GM18861 (cell line): ENCODE results near the gene BHLHE23.

Experiments
- ATAC-seq: cut with Tn5 transposase; IDR thresholded peaks from one replicate; pipeline ENCODE4 v1.9.1; 2021; ENCODE audit not compliant: unreplicated experiment

BHLHE23 gene

GRCh38 chr20:63009988-63010769 lies 3.4 kb upstream of the BHLHE23 start:
- ATAC-seq = peak; percentile 41

DNA sequence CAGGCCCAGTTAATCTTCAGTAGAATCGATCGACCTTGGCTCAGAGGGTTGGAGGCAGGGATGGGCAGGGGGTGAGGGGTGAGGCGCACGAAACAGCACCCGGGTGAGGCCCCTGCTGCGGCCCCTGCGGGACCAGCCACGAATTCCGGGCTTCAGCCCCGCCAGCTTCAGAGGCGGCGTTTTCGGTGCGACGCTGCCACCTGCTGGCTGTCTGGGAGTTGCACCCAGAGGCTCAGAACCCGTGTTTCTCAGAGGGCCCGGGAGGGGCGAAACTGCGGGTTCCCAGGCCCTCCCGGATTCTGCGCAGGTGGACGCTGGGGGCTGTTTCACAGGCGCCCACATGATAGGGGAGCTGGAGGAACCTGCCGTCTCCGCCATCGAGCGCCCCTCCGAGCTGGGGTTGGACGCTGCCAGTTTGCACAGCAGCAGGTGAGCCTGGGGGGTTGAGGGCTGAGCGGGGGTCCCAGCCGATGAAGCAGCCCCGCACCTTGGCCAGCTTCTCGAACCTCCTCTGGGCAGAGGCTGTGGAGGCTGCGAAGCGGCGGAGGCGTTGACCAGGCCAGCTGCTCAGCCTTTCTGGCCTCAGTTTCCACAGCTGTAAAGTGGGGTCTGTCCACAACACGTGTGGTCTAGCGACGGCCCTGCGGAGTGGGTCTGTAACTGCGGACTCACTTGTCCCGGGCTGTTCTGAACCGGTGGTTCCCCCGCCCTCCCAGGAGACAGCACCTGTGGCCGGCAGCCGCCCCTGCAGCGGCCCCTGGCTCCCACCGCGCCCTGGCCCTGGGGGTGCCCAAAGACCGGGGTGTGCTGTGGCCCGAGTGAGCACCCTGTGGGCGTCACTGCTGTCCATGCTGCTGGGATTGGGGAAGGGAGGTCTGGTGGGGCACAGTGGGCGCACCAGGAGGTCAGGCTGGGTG lies 2.5 kb upstream of the BHLHE23 start:
- ATAC-seq = peak; percentile 35

- ATAC-seq = no peak
Observed at GRCh38 chr20:63008541-63009044, 1.8 kb upstream of the BHLHE23 start.

GRCh38 chr20:63007646-63008488 lies 1.1 kb upstream of the BHLHE23 start:
- ATAC-seq = no peak

DNA sequence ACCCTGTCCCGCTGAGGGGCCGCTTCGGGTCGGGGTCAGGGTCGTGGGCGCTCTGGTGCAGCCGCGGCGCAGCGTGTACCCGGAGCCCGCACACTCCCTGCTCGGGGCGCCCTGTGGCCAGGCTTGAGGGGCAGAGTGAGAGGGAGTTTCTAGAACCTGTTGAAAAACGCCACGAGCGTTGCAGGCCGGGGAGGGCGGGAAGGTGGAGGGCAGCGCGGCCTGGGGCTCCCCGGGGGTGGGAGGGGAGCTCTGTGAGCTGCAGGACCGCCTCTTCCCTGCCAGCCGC lies 539 bp upstream of the BHLHE23 start:
- ATAC-seq = no peak

- no peak for ATAC-seq
Observed at GRCh38 chr20:63005862-63006539, 763 bp downstream of the BHLHE23 start.

GRCh38 chr20:63005365-63005861 lies 1.4 kb downstream of the BHLHE23 start:
- no peak for ATAC-seq

- no peak for ATAC-seq
Observed at GRCh38 chr20:63004607-63005364, 2.0 kb downstream of the BHLHE23 start.

DNA sequence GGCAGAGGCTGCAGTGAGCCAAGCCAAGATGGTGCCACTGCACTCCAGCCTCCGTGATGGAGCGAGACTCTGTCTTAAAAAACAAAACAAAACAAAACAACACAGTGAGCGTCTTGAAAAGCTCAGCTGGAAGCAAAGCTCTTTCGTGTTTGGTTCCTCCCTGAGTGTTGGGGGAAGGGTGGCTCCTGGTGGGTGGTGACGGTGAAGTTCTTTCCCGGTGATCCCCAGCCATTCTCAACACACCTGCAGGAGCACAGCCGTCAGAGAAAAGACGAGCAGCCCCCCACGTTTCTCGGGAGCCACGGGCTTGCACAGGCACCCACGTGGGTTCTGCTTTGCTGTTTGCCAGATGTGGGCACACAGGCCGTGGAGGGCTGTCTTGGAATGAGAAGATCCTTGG lies 3.2 kb downstream of the BHLHE23 start:
- ATAC-seq = no peak

DNA sequence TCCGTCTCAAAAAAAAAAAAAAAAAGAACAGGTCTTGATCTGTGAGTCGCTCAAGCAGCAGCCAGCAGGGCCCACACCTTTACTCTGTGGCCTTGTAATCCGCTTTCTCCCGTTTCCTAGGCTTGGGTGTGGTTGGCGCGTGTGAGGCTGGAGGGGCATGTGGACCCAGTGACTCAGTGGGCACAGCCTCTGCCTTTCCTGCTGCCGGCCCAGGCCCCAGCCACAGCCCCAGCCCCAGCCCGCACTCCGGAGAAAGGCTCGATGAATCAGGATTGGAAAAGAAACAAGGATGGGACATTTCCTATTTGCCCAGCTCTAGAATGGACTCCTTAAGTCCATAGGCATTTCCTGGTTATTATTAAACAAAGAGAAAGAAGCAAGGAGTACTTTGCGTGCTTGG lies 4.3 kb downstream of the BHLHE23 start:
- no peak for ATAC-seq

GRCh38 chr20:63000958-63001357 lies 5.8 kb downstream of the BHLHE23 start:
- no peak for ATAC-seq

- ATAC-seq = no peak
Observed at GRCh38 chr20:63000036-63000435, 6.7 kb downstream of the BHLHE23 start.

DNA sequence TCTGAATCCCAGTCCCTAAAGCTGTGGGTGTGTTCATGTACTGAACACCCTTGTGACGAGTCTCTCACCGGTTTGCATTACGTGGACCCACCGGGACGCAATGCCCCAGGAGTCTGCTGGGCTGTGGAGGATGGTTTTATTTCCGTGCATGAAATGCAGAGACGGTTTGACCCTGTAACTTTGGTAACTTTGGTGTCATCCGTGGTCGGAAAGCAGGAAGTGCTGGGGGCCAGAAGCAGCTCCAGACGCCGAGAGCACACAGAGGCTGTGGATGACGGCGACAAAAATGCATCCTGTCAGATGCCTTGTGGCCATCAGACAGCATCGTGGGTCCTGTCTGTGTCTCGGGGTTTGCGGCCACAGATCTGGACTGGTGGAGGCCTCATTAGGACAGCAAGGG lies 7.2 kb downstream of the BHLHE23 start:
- no peak for ATAC-seq

- ATAC-seq = no peak
Observed at GRCh38 chr20:62998449-62998848, 8.3 kb downstream of the BHLHE23 start.

GRCh38 chr20:62997417-62998035 lies 9.2 kb downstream of the BHLHE23 start:
- ATAC-seq = no peak

DNA sequence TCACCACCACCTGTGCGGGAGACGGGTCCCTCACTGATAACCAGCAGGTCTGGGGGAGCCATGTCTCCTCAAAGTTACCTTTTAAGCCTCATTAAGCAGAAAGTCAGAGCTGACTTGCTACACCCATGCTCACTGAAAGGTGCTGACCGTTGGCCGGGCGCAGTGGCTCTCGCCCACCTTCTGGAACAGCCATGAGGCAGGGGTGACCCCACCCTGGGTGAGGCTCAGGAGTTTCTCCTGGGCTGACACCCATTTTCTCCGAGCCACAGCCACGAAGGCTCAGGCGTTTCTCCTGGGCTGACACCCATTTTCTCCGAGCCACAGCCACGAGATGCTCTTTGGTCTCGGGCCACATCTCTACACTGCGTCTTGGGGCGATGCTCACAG lies 10.2 kb downstream of the BHLHE23 start:
- ATAC-seq = no peak

DNA sequence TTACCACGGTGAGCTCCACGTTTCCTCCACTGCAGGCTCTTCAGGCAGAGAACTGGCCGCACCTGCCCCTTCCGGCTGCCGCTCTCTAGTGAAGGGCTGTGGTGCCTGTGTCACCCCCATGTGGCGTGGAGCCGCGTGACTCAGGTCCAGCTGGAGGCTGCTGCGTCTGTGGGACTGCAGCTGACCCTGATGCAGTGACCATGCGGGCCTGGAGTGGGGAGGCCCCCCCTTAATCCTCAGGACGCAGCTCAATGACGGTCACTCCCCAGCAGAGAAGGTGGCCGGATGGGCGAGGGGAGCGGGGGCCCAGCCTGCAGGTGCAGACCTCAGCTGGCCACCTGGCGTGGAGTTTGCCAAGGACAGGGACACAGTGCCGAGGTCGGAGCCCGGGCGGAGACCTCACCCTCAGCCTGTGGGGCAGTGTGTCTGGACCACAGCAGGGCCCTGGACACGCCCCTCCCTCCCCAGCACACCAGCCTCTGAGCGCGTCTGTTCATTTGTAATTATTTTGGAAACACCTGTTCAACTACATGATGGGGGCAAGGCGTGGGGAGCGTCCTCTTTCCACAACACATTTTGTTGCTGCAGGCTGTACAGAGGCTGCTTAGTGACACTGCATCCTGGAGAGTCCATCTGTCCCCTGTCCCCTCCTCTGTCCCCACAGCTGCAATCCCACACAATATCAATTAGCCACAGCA lies 10.7 kb downstream of the BHLHE23 start:
- no peak for ATAC-seq

- no peak for ATAC-seq
Observed at GRCh38 chr20:62995481-62995880, 11.3 kb downstream of the BHLHE23 start.

DNA sequence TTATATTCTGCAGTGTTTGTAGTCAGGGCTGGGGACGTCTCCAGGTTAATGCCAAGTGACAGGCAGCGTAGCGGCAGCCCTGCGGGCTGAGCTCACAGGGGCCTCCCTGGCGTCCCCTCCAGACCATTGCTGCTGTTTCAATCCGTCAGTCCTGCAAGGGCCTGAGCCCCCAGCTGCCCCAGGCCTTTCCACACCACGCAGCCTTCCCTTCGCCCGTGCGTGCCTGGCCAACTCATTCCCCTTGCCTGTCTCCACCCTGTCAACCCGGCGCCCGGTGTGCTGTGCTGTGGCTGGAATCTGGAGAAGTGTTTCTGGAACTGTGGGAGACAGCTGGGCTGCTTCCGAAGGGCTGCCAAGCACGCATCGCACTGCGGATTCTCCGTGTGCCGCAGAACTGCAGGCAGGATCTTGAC lies 11.9 kb downstream of the BHLHE23 start:
- no peak for ATAC-seq
